Peyer's patch (tissue), 4 donors: ENCODE results near the gene NRXN3. TPM values are rescaled to one million over a fixed set of nuclear protein-coding genes. Genes with fewer than 3 reads are reported as not detected.

ENCODE experiments used
- DNase-seq, 3 donors: peaks; one replicate each; pipeline ENCODE4 v3.0.0-alpha.2; 2017 to 2019
- H3K27ac ChIP-seq, 4 donors: fragments of 200-600 bp; sonication (generic); one replicate each; pipeline ENCODE4 v1.5.1; 2016 to 2019
- H3K27me3 ChIP-seq, 2 donors: fragments of 200-600 bp; sonication (generic); one replicate each; pipeline ENCODE4 v1.5.1; 2019
- H3K36me3 ChIP-seq, 3 donors: fragments of 200-600 bp; sonication (generic); one replicate each; pipeline ENCODE4 v1.5.1; 2016 to 2019
- H3K4me1 ChIP-seq, 4 donors: fragments of 200-600 bp; sonication (generic); one replicate each; pipeline ENCODE4 v1.5.1; 2016 to 2019
- H3K4me3 ChIP-seq, 4 donors: fragments of 200-600 bp; sonication (generic); 1 replicate in 3 of 4; 2 replicates in 1 of 4; pipeline ENCODE4 v1.5.1; 2016 to 2019; ENCODE audit warnings: mild to moderate bottlenecking in 1 of 4
- H3K9me3 ChIP-seq, 4 donors: fragments of 200-600 bp; sonication (generic); one replicate each; pipeline ENCODE4 v1.5.1; 2016 to 2019; ENCODE audit warnings: mild to moderate bottlenecking in 1 of 4
- CTCF ChIP-seq, 6 experiments: fragments of 450-650 bp in 4 of 6; fragments of 200-600 bp in 2 of 6; sonication (generic) in 1 of 6; IDR thresholded peaks; one replicate each; pipeline ENCODE4 v1.5.1; 2017 to 2019; ENCODE audit warnings: antibody characterized with exemption in 6 of 6, mild to moderate bottlenecking in 3 of 6, moderate library complexity in 1 of 6
- POLR2A ChIP-seq, 2 donors: fragments of 450-650 bp; IDR thresholded peaks; one replicate each; pipeline ENCODE4 v1.5.1; 2017; ENCODE audit warnings: antibody characterized with exemption in 2 of 2, mild to moderate bottlenecking in 2 of 2, moderate library complexity in 2 of 2
- total RNA-seq, 4 donors: library from RNA; depleted of rRNA; stranded (reverse); fragments of >200 nt; gene quantifications; one replicate each; pipeline ENCODE4 v1.1.0, GENCODE V29; 2016

Gene NRXN3
- total RNA-seq, 4 donors from 2014 or later, result 1.6 to 10.2 (median 4.4) TPM

- Histone ChIP-seq H3K27ac (no peak overlapping the region), H3K4me1 (no peaks in the 10 kb centered on the region), H3K4me3 (no peak overlapping the region), H3K9me3 (no peaks in the 10 kb centered on the region), H3K36me3 (no peaks in the 10 kb centered on the region), H3K27me3 (no peaks in the 10 kb centered on the region)
- TF ChIP-seq CTCF (IDR thresholded peaks at IDR 0.05), result no peak
- TF ChIP-seq POLR2A (IDR thresholded peaks at IDR 0.05), result no peak
- no peak for DNase-seq
Measured at GRCh38 chr14:79412822-79413221, 1242.6 kb downstream of the NRXN3 start.

- TF ChIP-seq CTCF (IDR thresholded peaks at IDR 0.05) (no peak), POLR2A (IDR thresholded peaks at IDR 0.05) (no peak)
- H3K36me3 ChIP-seq, result no peaks in the 10 kb centered on the region
- H3K27ac ChIP-seq, result no peak overlapping the region
- H3K9me3 ChIP-seq, result no peaks in the 10 kb centered on the region
- no peak overlapping the region for H3K4me3 ChIP-seq
- no peaks in the 10 kb centered on the region for H3K4me1 ChIP-seq
- no peaks in the 10 kb centered on the region for H3K27me3 ChIP-seq
- no peak for DNase-seq
Measured at GRCh38 chr14:79413734-79414428, 1243.7 kb downstream of the NRXN3 start.

DNA sequence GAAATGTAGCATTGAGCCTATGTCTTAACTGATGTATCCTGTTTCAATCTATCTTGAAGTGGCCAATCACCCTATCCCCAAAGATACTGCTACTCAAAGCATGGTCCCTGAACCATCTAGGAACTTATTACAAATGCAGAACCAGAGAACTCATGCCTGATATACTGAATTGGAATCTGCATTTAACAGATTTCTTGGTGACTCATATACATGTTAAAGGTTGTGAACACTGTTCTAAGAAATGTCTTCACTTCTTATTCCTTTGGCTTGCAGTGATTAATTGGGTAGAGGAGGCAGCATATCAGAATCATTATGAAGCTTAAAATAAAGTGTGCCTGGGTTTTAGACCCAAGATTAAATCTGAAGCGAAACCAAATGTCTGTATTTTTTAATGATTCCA lies 1245.6 kb downstream of the NRXN3 start:
- H3K27me3 ChIP-seq, result no peaks in the 10 kb centered on the region
- H3K27ac ChIP-seq, result no peak overlapping the region
- no peaks in the 10 kb centered on the region for H3K9me3 ChIP-seq
- DNase-seq, result no peak
- no peaks in the 10 kb centered on the region for H3K36me3 ChIP-seq
- H3K4me3 ChIP-seq, result no peak overlapping the region
- no peak for TF ChIP-seq CTCF (IDR thresholded peaks at IDR 0.05)
- no peak for TF ChIP-seq POLR2A (IDR thresholded peaks at IDR 0.05)
- H3K4me1 ChIP-seq, result no peaks in the 10 kb centered on the region

GRCh38 chr14:79417961-79418360 lies 1247.8 kb downstream of the NRXN3 start:
- H3K9me3 ChIP-seq, result no peaks in the 10 kb centered on the region
- H3K4me3 ChIP-seq, result no peak overlapping the region
- no peaks in the 10 kb centered on the region for H3K36me3 ChIP-seq
- H3K27ac ChIP-seq, result no peak overlapping the region
- no peak for DNase-seq
- no peaks in the 10 kb centered on the region for H3K27me3 ChIP-seq
- no peak for TF ChIP-seq CTCF (IDR thresholded peaks at IDR 0.05)
- TF ChIP-seq POLR2A (IDR thresholded peaks at IDR 0.05), result no peak
- no peaks in the 10 kb centered on the region for H3K4me1 ChIP-seq

- no peak for DNase-seq
- no peaks in the 10 kb centered on the region for H3K9me3 ChIP-seq
- H3K4me1 ChIP-seq, result no peaks in the 10 kb centered on the region
- no peak for TF ChIP-seq CTCF (IDR thresholded peaks at IDR 0.05)
- no peak for TF ChIP-seq POLR2A (IDR thresholded peaks at IDR 0.05)
- H3K36me3 ChIP-seq, result no peaks in the 10 kb centered on the region
- no peak overlapping the region for H3K27ac ChIP-seq
- H3K27me3 ChIP-seq, result no peaks in the 10 kb centered on the region
- no peak overlapping the region for H3K4me3 ChIP-seq
Measured at GRCh38 chr14:79418649-79419415, 1248.7 kb downstream of the NRXN3 start.
